ENCODE data around the gene ZBTB48.
"Not testable (repeated sequence)": the region's sequence is repeated elsewhere in the genome, so short reads cannot be mapped to it uniquely, and the experiment has no call there.

Gene ZBTB48

GRCh38 chr1:6579374-6580118 lies at the start of gene ZBTB48:
TSS of gene ZBTB48 (plus strand) at chr1:6579994. CDS start at chr1:6580610, 616 bp downstream.
- DNase-seq (ENCODE audit: low spot score) = peak; percentile 100

GRCh38 chr1:6530504-6531160 lies 49.2 kb upstream of the ZBTB48 start:
- no peak for DNase-seq (ENCODE audit: low spot score)

GRCh38 chr1:6531996-6532395 lies 47.8 kb upstream of the ZBTB48 start:
- no peak for DNase-seq (ENCODE audit: low spot score)

DNA sequence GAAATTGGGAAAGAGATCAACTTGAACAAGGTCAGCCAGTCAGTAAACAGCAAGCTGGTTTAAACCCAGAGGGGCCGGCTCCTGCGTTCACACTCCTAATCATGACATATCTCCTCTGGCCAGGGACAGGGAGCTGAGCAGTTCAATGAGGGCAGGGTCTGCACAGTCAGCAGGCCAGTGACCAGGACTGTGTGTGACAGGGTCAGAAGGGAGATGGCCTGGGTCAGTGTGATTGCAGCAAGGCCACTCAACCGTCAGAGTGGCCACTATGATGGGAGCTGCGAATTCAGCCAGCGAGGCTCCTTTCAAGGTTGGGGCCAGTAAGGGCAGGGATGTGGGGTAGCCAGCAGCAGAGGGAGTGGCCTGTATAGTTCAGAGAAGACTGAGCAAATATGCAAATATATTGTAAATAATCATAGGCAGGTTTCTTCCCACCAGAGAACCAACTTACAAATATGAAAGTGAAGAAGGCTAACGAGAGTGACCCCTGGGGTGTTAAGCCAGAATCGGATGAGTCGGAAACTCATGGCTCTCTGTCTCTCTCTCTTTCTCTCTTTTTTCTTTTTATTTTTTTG lies 45.5 kb upstream of the ZBTB48 start:
- DNase-seq (ENCODE audit: low spot score) = no peak

DNA sequence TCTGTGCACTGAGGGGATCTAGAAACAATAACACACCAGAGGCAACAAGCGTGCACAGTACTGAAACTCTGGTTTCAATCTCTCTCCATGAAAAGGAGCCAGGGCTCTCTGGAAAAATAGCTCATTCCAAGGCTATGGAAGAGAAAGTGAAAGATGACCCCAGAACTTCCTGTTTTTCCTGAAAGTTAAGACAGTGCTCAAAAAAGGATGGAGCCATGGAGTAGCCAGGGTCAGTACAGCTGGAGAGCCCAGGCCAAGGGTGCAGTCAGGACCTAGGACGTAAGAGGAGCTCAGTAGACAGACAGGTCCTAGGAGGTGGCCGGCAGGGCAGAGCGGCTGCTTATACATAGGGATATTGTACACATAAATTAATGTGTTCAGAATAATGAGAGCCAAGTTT lies 44.6 kb upstream of the ZBTB48 start:
- DNase-seq (ENCODE audit: low spot score) = no peak

DNA sequence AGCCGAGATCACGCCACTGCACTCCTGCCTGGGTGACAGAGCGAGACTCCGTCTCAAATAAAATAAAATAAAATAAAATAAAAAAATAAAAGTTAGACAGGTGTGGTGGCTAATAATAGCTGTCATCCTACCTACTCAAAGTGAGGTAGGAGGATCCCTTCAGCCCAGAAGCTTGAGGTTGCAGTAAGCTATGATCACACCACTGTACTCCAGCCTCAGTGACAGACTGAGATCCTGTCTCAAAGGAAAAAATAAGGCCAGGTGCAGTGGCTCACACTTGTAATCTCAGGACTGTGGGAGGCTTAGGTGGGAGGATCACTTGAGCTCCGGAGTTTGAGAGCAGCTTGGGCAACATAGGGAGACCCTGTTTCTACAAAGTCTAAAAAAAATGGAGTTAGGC lies 43.5 kb upstream of the ZBTB48 start:
- DNase-seq (ENCODE audit: low spot score) = no peak

DNA sequence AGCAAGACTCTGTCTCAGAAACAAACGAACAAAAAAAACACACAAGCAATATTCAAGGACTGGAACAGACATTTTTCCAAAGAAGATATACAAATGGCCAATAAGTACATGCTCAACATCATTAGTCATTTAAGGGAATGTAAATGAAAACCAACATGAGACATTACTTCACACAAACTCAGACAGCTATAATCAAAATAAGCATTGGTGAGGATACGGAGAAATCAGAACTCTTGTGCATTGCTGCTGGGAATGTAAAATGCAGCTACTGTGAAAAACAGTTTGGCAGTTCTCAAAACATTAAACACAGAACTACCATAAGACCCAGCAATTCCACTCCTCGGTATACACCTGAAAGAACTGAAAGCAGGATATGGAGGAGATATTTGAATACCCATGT lies 40.8 kb upstream of the ZBTB48 start:
- DNase-seq (ENCODE audit: low spot score) = no peak

- no peak for DNase-seq (ENCODE audit: low spot score)
Observed at GRCh38 chr1:6544831-6545230, 35.0 kb upstream of the ZBTB48 start.

- DNase-seq (ENCODE audit: low spot score) = no peak
Observed at GRCh38 chr1:6545276-6546112, 34.3 kb upstream of the ZBTB48 start.

DNA sequence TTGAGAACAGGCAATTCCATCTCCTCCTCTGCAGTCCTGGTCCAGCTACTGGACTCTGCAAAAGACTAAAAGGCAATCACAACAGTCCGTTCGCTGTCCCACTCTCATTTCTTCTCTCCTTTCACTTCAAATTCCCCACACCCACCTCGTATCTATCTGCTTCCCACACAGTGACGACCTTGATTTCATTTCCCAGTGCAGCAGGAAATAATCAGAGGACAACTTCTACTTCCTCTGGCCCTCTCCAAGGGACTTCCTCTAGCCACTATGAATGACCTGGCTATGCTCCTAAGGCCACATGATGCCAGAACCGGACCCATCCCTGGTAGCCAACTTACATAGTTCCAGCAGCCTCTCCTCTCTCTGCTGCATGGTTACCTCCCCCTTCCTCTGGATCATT lies 33.5 kb upstream of the ZBTB48 start:
- DNase-seq (ENCODE audit: low spot score) = no peak

DNA sequence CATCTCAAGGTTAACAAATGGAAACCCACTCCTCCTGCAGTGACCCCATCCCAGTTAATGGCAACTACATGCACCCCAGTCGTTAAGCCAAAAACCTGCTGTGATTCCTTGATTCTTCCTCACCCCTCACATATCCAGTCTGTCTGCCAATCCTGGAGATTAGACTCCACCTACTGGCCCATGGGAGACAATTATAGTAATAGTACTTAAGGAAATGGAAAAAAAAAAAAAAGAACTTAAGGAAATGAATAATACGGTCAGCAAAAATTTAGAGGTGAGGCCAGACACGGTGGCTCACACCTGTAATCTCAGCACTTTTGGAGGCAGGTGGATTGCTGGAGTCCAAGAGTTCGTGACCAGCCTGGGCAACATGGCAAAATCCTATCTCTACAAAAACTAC lies 32.5 kb upstream of the ZBTB48 start:
- no peak for DNase-seq (ENCODE audit: low spot score)

GRCh38 chr1:6554031-6554906 lies 25.5 kb upstream of the ZBTB48 start, which contains the start of gene NOL9:
TSS of gene NOL9 (minus strand) at chr1:6554513. CDS start at chr1:6554502, 11 bp downstream.
- DNase-seq (ENCODE audit: low spot score) = peak; percentile 92

GRCh38 chr1:6554907-6555778 lies 24.7 kb upstream of the ZBTB48 start, which contains the start of gene TAS1R1:
TSS of gene TAS1R1 (plus strand) at chr1:6555307. CDS start at chr1:6555374, 67 bp downstream.
- no peak for DNase-seq (ENCODE audit: low spot score)

DNA sequence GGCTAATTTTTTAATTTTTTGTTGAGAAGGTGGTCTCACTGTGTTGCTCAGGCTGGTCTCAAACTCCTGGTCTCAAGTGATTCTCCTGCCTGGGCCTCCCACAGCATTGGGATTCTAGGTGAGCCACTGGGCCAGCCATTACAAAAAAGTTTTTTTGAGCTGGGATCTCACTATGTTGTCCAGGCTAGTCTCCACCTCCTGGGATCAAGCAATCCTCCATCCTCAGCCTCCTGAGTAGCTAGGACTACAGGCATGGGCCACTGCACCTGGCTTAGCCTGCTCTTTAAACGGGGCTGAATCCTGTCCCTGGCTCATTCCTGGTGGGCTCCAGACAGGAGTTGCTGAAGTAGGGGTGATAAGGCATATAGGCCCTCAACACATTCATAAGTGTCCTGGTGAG lies 22.2 kb upstream of the ZBTB48 start:
- DNase-seq (ENCODE audit: low spot score) = no peak

- DNase-seq (ENCODE audit: low spot score) = not testable (repeated sequence)
Observed at GRCh38 chr1:6559161-6559560, 20.6 kb upstream of the ZBTB48 start.

DNA sequence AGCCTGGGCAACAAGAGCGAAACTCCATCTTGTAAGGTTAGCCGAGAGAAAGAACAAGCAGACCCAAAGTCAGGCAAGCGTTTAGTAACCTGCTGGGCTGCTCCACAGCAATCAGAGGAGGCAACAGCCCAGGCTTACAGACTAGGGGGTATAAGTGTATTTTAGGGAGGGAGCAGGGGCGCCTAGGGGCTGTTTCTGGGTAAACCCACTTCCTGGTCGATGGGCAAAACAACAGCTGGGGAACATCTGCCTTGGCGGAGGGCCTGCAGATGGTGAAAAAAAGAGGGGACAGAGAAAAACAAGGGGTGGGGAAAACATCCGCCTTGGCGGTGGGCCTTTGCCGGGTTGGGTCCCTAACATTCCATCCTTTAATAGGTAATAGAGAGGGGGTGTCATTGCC lies 19.5 kb upstream of the ZBTB48 start:
- DNase-seq (ENCODE audit: low spot score) = no peak

DNA sequence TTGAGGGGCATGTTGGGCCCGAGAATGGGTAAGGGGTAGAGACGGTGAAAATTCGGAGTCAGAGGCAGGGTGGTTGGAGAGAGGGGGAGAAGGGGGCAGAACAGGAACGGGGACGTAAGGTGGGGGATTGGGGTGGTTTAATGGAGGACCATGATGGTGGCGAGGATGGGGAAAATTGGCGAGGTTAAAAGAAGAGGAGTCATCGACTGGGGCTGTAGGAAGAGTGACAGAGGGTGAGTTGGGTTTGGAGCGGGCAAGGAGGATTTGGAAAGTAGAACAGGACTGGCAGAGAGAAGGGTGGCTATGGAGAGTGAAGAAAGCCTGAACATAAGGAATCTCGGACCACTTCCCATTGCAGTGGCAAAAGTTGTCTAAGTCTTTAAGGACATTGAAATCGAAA lies 10.8 kb upstream of the ZBTB48 start:
- DNase-seq (ENCODE audit: low spot score) = no peak

GRCh38 chr1:6570100-6570499 lies 9.7 kb upstream of the ZBTB48 start:
- DNase-seq (ENCODE audit: low spot score) = no peak

DNA sequence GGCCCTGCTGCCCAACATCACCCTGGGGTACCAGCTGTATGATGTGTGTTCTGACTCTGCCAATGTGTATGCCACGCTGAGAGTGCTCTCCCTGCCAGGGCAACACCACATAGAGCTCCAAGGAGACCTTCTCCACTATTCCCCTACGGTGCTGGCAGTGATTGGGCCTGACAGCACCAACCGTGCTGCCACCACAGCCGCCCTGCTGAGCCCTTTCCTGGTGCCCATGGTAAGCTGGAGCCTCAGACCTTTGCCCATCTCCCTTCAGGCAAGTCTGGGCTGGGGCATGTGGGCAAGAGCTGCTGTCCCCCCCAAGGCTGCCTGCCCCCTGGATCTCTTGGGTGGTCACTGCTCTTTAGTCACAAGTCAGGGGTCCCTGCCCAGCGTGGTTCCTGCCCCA lies 8.8 kb upstream of the ZBTB48 start:
- no peak for DNase-seq (ENCODE audit: low spot score)

GRCh38 chr1:6572653-6573383 lies 7.0 kb upstream of the ZBTB48 start:
- DNase-seq (ENCODE audit: low spot score) = no peak
